ENCODE data around the gene LRRTM2. TPM values are rescaled to one million over a fixed set of nuclear protein-coding genes. Genes with fewer than 3 reads are reported as not detected.

Gene LRRTM2
- total and polyA plus RNA-seq, 2 donors (not counting 3 experiments of a cell fraction or from before 2014, with no cell fraction given) = 0.06 to 0.20 TPM

DNA sequence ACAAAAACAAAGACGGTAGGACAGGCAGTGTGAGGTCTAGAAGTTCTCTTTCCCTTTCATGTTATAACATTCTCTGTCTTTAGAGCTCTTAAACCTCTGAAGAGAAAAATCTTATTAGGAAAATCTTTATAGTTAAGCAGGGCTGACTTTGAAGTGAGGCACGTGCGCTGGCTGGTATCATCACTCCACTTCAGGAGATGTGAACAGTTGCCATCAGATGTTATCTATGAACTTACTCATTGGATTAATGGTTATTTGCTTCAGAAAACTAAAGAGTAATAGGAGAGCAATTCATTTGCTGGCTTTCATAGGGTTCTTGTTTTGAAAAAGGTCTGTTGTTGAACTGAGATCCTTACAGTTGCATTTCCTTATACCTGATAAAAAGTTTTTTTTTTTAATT, 25.7 kb downstream of the LRRTM2 start:
- Histone ChIP-seq H3K4me1 (ENCODE audit: control insufficient read depth, extremely low read depth, insufficient read depth, low read length) (peaks cover 36% of the 10 kb centered on the region), H3K4me2 (ENCODE audit: insufficient read depth, low read length) (no peak overlapping the region), H3K36me3 (ENCODE audit: control insufficient read depth in 2 of 2, extremely low read depth in 1 of 2, insufficient read depth in 2 of 2, low read length in 2 of 2) (no peaks in the 10 kb centered on the region), H3K9me1 (replicated peaks; ENCODE audit: control insufficient read depth, extremely low read depth, insufficient read depth, low read length) (no peaks in the 10 kb centered on the region), H3K27ac (ENCODE audit: insufficient read depth, low read depth, low read length) (no peak overlapping the region), H3K9me3 (replicated peaks; ENCODE audit: control insufficient read depth, insufficient read depth, low read length) (no peaks in the 10 kb centered on the region), H3K27me3 (ENCODE audit: control insufficient read depth in 2 of 2, insufficient read depth in 2 of 2, low read length in 2 of 2) (no peaks in the 10 kb centered on the region), H2AFZ (ENCODE audit: low read depth, low read length) (no peak overlapping the region), H3K9ac (replicated peaks; ENCODE audit: extremely low read depth, insufficient read depth, low read length) (no peak overlapping the region), H4K20me1 (replicated peaks; ENCODE audit: control insufficient read depth, extremely low read depth, insufficient read depth, low read length) (peaks cover 22% of the 10 kb centered on the region), H3K4me3 (replicated peaks in 1 of 3; ENCODE audit: insufficient read depth in 1 of 3, low read depth in 1 of 3, low read length in 3 of 3) (no peak overlapping the region), H3K79me2 (ENCODE audit: control insufficient read depth, insufficient read depth, low read length) (peaks cover 86% of the 10 kb centered on the region)
- BruUV-seq (replicated peaks) = no TSS peak
- peak; percentile 50 for TF ChIP-seq GATA2 (IDR thresholded peaks at IDR 0.05; ENCODE audit: insufficient read depth, insufficient read length, low read depth, low read length)
- TF ChIP-seq EZH2 (IDR thresholded peaks at IDR 0.05; ENCODE audit: borderline replicate concordance, low read depth, low read length, severe bottlenecking) = no peak
- intact Hi-C loops (cut with micrococcal nuclease) = no loop called here
- DNase-seq (ENCODE audit: low read depth, low spot score) = no peak
- ChIA-PET CTCF (interaction anchor here (0.8 to 2.3 kb wide), 3 partner anchors 23 to 60 kb away, joined by 3 to 12 read pairs (median 6); no protein-coding TSS in a partner anchor), POLR2A (no interaction called here)
- dilution Hi-C loops (cut with MboI; ENCODE audit: extremely low pct_ligation_motif_present, low sequenced_read_pairs) = no loop called here
- no peak for FAIRE-seq

DNA sequence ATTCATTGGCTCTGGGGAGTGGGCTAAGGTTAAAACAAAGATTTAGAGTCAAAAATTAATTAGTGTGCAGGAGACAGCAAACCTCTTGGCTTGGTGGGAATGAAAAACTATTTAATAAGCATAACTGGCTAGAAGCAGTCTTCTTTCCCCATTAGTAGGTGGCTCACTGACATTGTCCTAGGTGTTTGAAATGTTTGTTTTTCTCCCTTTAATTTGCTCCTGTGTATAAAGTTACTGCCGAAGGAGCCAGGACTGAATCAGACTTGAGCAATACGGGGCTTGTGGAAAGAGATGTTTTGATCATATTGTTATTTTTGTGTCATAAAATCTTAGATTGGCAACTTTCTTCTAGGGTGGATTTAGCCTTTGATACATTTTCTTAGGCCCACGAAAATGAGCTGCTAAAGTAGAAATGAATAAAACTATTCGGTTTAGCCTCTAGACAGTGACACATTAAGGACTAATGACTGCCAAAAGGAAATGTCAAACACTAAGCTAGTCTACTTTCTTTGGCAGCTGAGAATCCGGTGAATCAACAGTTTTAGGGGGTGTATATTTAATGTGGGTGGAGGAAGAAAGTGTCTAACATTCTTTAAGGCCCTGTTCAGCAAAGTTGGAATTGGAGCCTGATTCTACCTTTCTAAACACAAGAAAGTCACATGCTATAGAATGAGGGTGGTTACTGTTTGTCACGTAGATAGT, 30.2 kb downstream of the LRRTM2 start:
- TF ChIP-seq FOS (IDR thresholded peaks at IDR 0.05; ENCODE audit: borderline replicate concordance, insufficient read depth, low read length) = peak; percentile 36
- TF ChIP-seq, protein P1, sequence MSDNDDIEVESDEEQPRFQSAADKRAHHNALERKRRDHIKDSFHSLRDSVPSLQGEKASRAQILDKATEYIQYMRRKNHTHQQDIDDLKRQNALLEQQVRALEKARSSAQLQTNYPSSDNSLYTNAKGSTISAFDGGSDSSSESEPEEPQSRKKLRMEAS (IDR thresholded peaks at IDR 0.05; ENCODE audit: insufficient read depth, insufficient read length) = no peak
- TF ChIP-seq POLR2AphosphoS5 (IDR thresholded peaks at IDR 0.05; ENCODE audit: insufficient read depth, low read depth, low read length) = peak; percentile 54
- intact Hi-C loops (cut with micrococcal nuclease) (loop anchor here (5.0 kb wide), 1 partner anchor 57 kb away; no protein-coding TSS in a partner anchor), dilution Hi-C loops (cut with MboI; ENCODE audit: extremely low pct_ligation_motif_present, low sequenced_read_pairs) (no loop called here)
- H3K4me3 ChIP-seq (replicated peaks in 1 of 3; ENCODE audit: insufficient read depth in 1 of 3, low read depth in 1 of 3, low read length in 3 of 3) = no peak overlapping the region
- H3K4me1 ChIP-seq (ENCODE audit: control insufficient read depth, extremely low read depth, insufficient read depth, low read length) = peaks cover 33% of the 10 kb centered on the region
- peaks cover 22% of the 10 kb centered on the region for H4K20me1 ChIP-seq (replicated peaks; ENCODE audit: control insufficient read depth, extremely low read depth, insufficient read depth, low read length)
- no peaks in the 10 kb centered on the region for H3K9me1 ChIP-seq (replicated peaks; ENCODE audit: control insufficient read depth, extremely low read depth, insufficient read depth, low read length)
- H2AFZ ChIP-seq (ENCODE audit: low read depth, low read length) = no peak overlapping the region
- BruUV-seq (replicated peaks) = no TSS peak
- no peaks in the 10 kb centered on the region for H3K36me3 ChIP-seq (ENCODE audit: control insufficient read depth in 2 of 2, extremely low read depth in 1 of 2, insufficient read depth in 2 of 2, low read length in 2 of 2)
- H3K4me2 ChIP-seq (ENCODE audit: insufficient read depth, low read length) = peak overlapping the region; percentile 78
- peak overlapping the region; percentile 14 for H3K9ac ChIP-seq (replicated peaks; ENCODE audit: extremely low read depth, insufficient read depth, low read length)
- POLR2A ChIA-PET = interaction anchor here (0.9 kb wide), 1 partner anchor 12 kb away, joined by 3 read pairs; no protein-coding TSS in a partner anchor
- H3K27ac ChIP-seq (ENCODE audit: insufficient read depth, low read depth, low read length) = peak overlapping the region; percentile 62
- DNase-seq (ENCODE audit: low read depth, low spot score) = peak; percentile 74
- no peaks in the 10 kb centered on the region for H3K27me3 ChIP-seq (ENCODE audit: control insufficient read depth in 2 of 2, insufficient read depth in 2 of 2, low read length in 2 of 2)
- peaks cover 85% of the 10 kb centered on the region for H3K79me2 ChIP-seq (ENCODE audit: control insufficient read depth, insufficient read depth, low read length)
- CTCF ChIA-PET = interaction anchor here (0.5 to 2.0 kb wide), 15 partner anchors 9 to 493 kb away, joined by 3 to 11 read pairs (median 3); partner anchors contain the start of genes KDM3B and LRRTM2
- no peaks in the 10 kb centered on the region for H3K9me3 ChIP-seq (replicated peaks; ENCODE audit: control insufficient read depth, insufficient read depth, low read length)
- peak; percentile 83 for FAIRE-seq

All from endothelial cell of umbilical vein (primary cell).